Esophagus squamous epithelium (tissue), 4 donors: ENCODE data around the gene IQGAP2.

Experiments
- CTCF ChIP-seq, 6 experiments: fragments of 450-650 bp in 4 of 6; fragments of 200-600 bp in 2 of 6; sonication (generic) in 2 of 6; IDR thresholded peaks; one replicate each; pipeline ENCODE4 v1.5.1; 2016 to 2019; ENCODE audit warnings: antibody characterized with exemption in 6 of 6, mild to moderate bottlenecking in 4 of 6, moderate library complexity in 4 of 6
- POLR2A ChIP-seq, 4 donors: fragments of 450-650 bp; IDR thresholded peaks; one replicate each; pipeline ENCODE4 v1.6.1; 2017; ENCODE audit warnings: antibody characterized with exemption in 4 of 4, mild to moderate bottlenecking in 4 of 4, moderate library complexity in 3 of 4

GRCh38 chr5:76622076-76622475 is 219.0 kb downstream of the IQGAP2 start:
- no peak for TF ChIP-seq CTCF (IDR thresholded peaks at IDR 0.05)
- no peak for TF ChIP-seq POLR2A (IDR thresholded peaks at IDR 0.05)
